Measurements from ENCODE around the gene SHKBP1. TPM values are rescaled to one million over a fixed set of nuclear protein-coding genes. Genes with fewer than 3 reads are reported as not detected.
"Not testable (repeated sequence)": the region's sequence is repeated elsewhere in the genome, so short reads cannot be mapped to it uniquely, and the experiment has no call there.

SHKBP1 gene
- total and polyA plus RNA-seq, 8 donors: 15.8 to 102 (median 73.4) TPM

- H3K4me3 ChIP-seq: no peak overlapping the region
- no peak overlapping the region for H3K27ac ChIP-seq
- no peaks in the 10 kb centered on the region for H3K9me3 ChIP-seq
- H3K36me3 ChIP-seq: peaks cover 5 to 66% (median 58%) of the 10 kb centered on the region in 4 donors
- TF ChIP-seq POLR2A (IDR thresholded peaks at IDR 0.05) (no peak), EP300 (IDR thresholded peaks at IDR 0.05) (no peak), POLR2AphosphoS5 (IDR thresholded peaks at IDR 0.05) (no peak)
- TF ChIP-seq, protein P1, sequence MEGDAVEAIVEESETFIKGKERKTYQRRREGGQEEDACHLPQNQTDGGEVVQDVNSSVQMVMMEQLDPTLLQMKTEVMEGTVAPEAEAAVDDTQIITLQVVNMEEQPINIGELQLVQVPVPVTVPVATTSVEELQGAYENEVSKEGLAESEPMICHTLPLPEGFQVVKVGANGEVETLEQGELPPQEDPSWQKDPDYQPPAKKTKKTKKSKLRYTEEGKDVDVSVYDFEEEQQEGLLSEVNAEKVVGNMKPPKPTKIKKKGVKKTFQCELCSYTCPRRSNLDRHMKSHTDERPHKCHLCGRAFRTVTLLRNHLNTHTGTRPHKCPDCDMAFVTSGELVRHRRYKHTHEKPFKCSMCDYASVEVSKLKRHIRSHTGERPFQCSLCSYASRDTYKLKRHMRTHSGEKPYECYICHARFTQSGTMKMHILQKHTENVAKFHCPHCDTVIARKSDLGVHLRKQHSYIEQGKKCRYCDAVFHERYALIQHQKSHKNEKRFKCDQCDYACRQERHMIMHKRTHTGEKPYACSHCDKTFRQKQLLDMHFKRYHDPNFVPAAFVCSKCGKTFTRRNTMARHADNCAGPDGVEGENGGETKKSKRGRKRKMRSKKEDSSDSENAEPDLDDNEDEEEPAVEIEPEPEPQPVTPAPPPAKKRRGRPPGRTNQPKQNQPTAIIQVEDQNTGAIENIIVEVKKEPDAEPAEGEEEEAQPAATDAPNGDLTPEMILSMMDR (IDR thresholded peaks at IDR 0.05): no peak
- no peaks in the 10 kb centered on the region for H3K4me1 ChIP-seq
- peak in 1 of 2 donors; percentile 29 for DNase-seq
- no peaks in the 10 kb centered on the region for H3K27me3 ChIP-seq
- 84 to 94% (median 89%) methylated on average over 8 to 9 of the region's 9 CpGs for WGBS, 5 donors
- intact Hi-C loops (cut with DNase I; ENCODE audit: low total_unique reads): no loop called here
Measured at GRCh38 chr19:40588926-40589569, 12.4 kb downstream of the SHKBP1 start.

- Histone ChIP-seq H3K4me1 (peaks cover 0 to 1% (median 0%) of the 10 kb centered on the region in 4 donors), H3K27ac (no peak overlapping the region), H3K27me3 (peaks cover 0 to 5% (median 0%) of the 10 kb centered on the region in 3 donors), H3K9me3 (no peaks in the 10 kb centered on the region), H3K4me3 (no peak overlapping the region), H3K36me3 (peaks cover 5 to 60% (median 51%) of the 10 kb centered on the region in 4 donors)
- DNase-seq: no peak
- 91 to 96% (median 93%) methylated on average over 13 to 26 of the region's 26 CpGs for WGBS, 5 donors
- TF ChIP-seq POLR2A (IDR thresholded peaks at IDR 0.05) (no peak), EP300 (IDR thresholded peaks at IDR 0.05) (no peak), POLR2AphosphoS5 (IDR thresholded peaks at IDR 0.05) (no peak)
- TF ChIP-seq, protein P1 (IDR thresholded peaks at IDR 0.05): no peak
- intact Hi-C loops (cut with DNase I; ENCODE audit: low total_unique reads): loop anchor here (5.0 kb wide), 1 partner anchor 63 kb away; no protein-coding TSS in a partner anchor
Measured at GRCh38 chr19:40589591-40590429, 13.1 kb downstream of the SHKBP1 start.

GRCh38 chr19:40590464-40591265 lies 14.0 kb downstream of the SHKBP1 start:
- H3K4me1 ChIP-seq: peaks cover 0 to 4% (median 0%) of the 10 kb centered on the region in 4 donors
- no peak overlapping the region for H3K4me3 ChIP-seq
- H3K27me3 ChIP-seq: peaks cover 0 to 14% (median 0%) of the 10 kb centered on the region in 3 donors
- no peak for TF ChIP-seq POLR2A (IDR thresholded peaks at IDR 0.05)
- DNase-seq: no peak
- H3K9me3 ChIP-seq: no peaks in the 10 kb centered on the region
- H3K27ac ChIP-seq: no peak overlapping the region
- peaks cover 5 to 51% (median 43%) of the 10 kb centered on the region in 4 donors for H3K36me3 ChIP-seq
- WGBS, 5 donors: 82 to 90% (median 85%) methylated on average over 22 of the region's 22 CpGs
- intact Hi-C loops (cut with DNase I; ENCODE audit: low total_unique reads): loop anchor here (5.0 kb wide), 1 partner anchor 63 kb away; no protein-coding TSS in a partner anchor

DNA sequence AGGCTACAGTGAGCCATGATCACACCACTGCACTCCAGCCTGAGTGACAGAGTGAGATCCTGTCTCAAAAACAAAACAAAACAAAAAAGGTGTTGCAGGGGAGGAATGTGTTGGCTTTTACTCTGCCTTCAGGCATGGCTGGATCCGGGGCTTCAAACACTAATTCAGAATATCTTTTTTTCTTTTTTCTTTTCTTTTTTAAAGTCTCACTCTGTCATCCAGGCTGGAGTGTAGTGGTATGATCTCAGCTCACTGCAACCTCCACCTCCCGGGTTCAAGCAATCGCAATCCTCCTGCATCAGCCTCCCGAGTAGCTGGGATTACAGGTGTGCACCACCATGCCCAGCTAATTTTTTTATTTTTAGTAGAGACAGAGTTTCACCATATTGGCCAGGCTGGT lies 15.1 kb downstream of the SHKBP1 start:
- not testable (repeated sequence) for H3K27ac ChIP-seq, H3K4me1 ChIP-seq, H3K4me3 ChIP-seq, H3K9me3 ChIP-seq, DNase-seq
- peaks cover 0 to 22% (median 6%) of the 10 kb centered on the region in 3 donors for H3K27me3 ChIP-seq
- 86 to 98% (median 95%) methylated on average over 4 of the region's 4 CpGs for WGBS, 5 donors
- intact Hi-C loops (cut with DNase I; ENCODE audit: low total_unique reads): loop anchor here (5.0 kb wide), 1 partner anchor 64 kb away; no protein-coding TSS in a partner anchor
- H3K36me3 ChIP-seq: peaks cover 5 to 41% (median 33%) of the 10 kb centered on the region in 4 donors

GRCh38 chr19:40592170-40592569 lies 15.5 kb downstream of the SHKBP1 start:
- Histone ChIP-seq H3K36me3 (peaks cover 5 to 36% (median 29%) of the 10 kb centered on the region in 4 donors), H3K27ac (no peak overlapping the region), H3K4me1 (peaks cover 7 to 11% (median 8%) of the 10 kb centered on the region in 4 donors), H3K4me3 (no peak overlapping the region), H3K9me3 (no peaks in the 10 kb centered on the region), H3K27me3 (peaks cover 0 to 26% (median 10%) of the 10 kb centered on the region in 3 donors)
- 88 to 93% (median 89%) methylated on average over 4 of the region's 4 CpGs for WGBS, 5 donors
- DNase-seq: peak in 1 of 2 donors; percentile 59
- intact Hi-C loops (cut with DNase I; ENCODE audit: low total_unique reads): loop anchor here (5.0 kb wide), 1 partner anchor 65 kb away; no protein-coding TSS in a partner anchor
- TF ChIP-seq, protein P1 (IDR thresholded peaks at IDR 0.05): no peak
- no peak for TF ChIP-seq EP300 (IDR thresholded peaks at IDR 0.05)
- TF ChIP-seq POLR2AphosphoS5 (IDR thresholded peaks at IDR 0.05): no peak
